GM18505 (cell line): ENCODE results near the gene TUBA1C.
"Not testable (repeated sequence)": the region's sequence is repeated elsewhere in the genome, so short reads cannot be mapped to it uniquely, and the experiment has no call there.

Experiments used
- ATAC-seq: cut with Tn5 transposase; IDR thresholded peaks from one replicate; pipeline ENCODE4 v1.9.1; 2021; ENCODE audit not compliant: unreplicated experiment
- POLR2A ChIP-seq: IDR thresholded peaks from 4 replicates; pipeline ENCODE4 v1.6.1; 2011; ENCODE audit warnings: borderline replicate concordance; ENCODE audit not compliant: insufficient read depth, insufficient read length; ENCODE audit errors: extremely low read depth

Gene TUBA1C

DNA sequence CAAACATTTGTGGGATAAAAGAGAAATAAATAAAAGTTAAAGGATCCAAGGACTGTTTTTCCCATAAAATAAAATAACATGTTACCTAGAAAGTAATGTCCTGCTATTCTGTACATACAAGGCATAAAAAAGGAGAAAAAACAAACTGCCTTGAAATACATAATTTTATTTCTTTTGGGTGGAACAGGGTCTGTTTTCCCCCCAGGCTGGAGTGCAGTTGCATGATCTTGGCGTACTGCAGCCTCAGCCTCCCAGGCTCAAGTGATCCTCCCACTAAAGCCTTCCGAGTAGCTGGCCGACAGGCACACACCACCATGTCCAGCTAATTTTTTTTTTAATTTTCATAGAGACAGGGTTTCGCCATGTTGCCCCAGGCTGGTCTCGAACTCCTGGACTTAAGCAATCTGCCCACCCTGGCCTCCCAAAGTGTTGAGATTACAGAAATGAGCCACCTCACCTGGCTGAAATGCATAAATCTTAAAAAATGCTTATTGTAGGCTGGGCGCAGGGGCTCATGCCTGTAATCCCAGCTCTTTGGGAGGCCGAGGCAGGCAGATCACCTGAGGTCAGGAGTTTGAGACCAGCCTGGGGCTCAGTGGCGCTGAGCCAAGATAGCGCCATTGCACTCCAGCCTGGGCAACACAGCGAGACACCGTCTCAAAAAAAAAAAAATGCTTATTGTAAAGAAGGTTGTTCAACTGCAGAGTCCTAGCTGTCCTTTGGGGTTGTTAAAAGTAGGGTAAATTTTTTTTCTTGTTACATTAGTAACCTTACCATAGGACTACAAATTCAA is 4.1 kb upstream of the TUBA1C start:
- no peak for ATAC-seq
- TF ChIP-seq POLR2A = no peak

DNA sequence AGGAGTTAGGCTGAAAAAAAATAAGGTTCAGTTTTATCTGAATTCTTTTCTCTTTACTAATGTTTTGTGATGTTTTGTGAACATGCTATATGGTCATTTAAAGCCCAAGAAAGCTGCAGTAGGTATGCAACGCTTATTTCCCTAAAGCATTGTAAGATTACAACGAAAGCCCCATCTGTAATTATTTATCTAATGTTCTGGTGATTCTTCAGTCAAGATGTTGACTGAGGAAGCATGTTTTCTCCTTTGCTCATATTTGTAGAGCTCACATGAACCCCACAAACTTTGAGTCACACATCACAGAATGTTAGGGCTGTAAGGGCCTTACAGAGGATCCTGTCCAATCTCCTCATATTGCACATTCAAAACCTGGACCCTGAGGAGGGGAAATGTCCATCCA is 3.2 kb upstream of the TUBA1C start:
- TF ChIP-seq POLR2A = no peak
- no peak for ATAC-seq

DNA sequence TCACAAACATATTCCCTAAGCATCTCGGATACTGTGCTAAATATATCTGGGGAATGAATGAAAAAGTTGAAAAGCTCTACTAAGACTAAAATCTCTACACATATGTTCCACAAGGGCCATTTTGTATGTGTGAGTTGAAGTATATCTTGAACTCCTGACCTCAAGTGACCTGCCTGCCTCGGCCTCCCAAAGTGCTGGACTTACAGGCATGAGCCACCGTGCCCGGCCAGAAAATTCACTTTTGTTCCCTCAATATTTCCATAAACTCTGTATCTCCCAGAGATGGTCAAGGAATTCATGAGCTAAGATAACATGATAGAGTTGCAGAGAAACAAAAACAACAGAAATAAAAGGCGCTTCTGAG is 1.5 kb upstream of the TUBA1C start:
- no peak for ATAC-seq

GRCh38 chr12:49264466-49264872 is 413 bp upstream of the TUBA1C start:
- no peak for TF ChIP-seq POLR2A
- peak; percentile 40 for ATAC-seq

More for the DNA sequence above, 1.5 kb upstream of the TUBA1C start:
- no peak for TF ChIP-seq POLR2A

GRCh38 chr12:49269191-49269590 is 4.3 kb downstream of the TUBA1C start:
- not testable (repeated sequence) for ATAC-seq

GRCh38 chr12:49272790-49273725 is 8.2 kb downstream of the TUBA1C start:
- TF ChIP-seq POLR2A = no peak
- ATAC-seq = no peak

GRCh38 chr12:49273726-49274395 is 9.0 kb downstream of the TUBA1C start:
- TF ChIP-seq POLR2A = no peak
- no peak for ATAC-seq

DNA sequence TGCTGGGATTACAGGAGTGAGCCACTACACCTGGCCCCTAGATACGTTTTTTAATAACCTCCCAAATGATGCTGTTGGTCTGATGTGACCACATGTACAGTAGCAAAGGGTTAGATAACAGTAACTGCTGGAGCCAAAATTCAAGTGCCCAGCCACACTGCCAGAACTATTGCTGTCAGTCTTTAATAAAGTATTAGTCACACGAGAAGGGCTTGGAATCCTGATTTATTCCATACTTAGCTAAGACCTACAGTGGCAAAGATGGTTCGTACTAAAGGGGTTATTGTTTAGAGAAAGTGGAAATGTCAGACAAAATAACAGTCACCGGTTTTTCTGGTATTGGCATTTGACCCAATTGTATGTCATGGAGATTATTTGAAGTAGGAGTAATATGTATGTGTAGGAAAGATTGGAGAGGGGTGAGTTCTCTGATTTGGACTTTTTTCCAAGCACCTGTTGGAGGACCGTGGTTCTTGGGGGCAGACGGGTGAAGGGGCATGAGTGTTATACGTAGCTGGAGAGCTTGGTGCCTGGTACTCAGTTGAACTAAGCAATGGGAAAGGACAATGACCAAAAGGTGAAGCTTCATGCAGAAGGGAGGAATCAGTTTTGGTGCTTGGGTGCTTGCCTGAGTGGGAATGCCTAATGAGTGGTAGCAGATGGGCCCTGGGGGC is 9.7 kb downstream of the TUBA1C start:
- TF ChIP-seq POLR2A = no peak
- ATAC-seq = no peak

- no peak for ATAC-seq
- TF ChIP-seq POLR2A = no peak
Observed at GRCh38 chr12:49276304-49277290, 11.7 kb downstream of the TUBA1C start.

DNA sequence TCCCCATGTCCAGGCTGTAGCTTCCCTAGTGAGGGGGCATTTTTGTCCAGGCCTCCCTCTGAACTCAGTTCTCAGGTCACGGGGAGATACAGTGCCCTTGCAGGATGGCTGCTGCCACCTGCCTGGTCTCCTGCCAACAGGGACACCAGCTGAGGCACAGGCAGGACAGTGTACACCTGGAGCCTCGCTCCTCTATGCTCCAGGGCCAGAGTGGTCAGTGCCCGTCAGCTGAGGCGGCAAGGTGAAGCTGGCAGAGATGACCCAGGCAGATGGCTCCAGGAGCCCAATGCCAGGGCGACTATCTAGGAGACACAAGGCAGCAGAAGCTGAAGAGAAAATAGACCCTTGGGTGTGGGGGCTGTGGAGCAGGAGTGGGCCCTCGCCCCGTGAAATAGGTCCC is 12.6 kb downstream of the TUBA1C start:
- no peak for ATAC-seq
- no peak for TF ChIP-seq POLR2A

GRCh38 chr12:49279706-49280159 is 14.9 kb downstream of the TUBA1C start:
- ATAC-seq = no peak
- TF ChIP-seq POLR2A = no peak

DNA sequence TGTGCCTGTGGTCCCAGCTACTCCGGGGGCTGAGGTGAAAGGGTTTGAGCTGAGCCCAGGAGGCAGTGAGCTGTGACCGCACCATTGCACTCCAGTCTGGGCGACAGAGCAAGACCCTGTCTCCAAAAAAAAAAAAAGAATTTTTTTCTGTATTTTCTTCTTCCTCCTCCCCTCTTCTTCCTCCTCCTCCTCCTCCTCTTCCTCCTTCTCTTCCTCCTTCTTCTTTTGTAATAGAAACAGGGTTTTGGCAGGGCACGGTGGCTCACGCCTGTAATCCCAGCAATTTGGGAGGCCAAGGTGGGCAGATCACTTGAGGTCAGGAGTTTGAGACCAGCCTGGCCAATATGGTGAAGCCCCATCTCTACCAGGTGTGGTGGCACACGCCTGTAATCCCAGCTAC is 15.7 kb downstream of the TUBA1C start:
- not testable (repeated sequence) for ATAC-seq
